GM18870 (cell line): Measurements from ENCODE around the gene SAMD11.

Experiments used
- ATAC-seq: cut with Tn5 transposase; IDR thresholded peaks from one replicate; pipeline ENCODE4 v1.9.1; 2021; ENCODE audit warnings: moderate library complexity; ENCODE audit not compliant: unreplicated experiment

The SAMD11 gene

DNA sequence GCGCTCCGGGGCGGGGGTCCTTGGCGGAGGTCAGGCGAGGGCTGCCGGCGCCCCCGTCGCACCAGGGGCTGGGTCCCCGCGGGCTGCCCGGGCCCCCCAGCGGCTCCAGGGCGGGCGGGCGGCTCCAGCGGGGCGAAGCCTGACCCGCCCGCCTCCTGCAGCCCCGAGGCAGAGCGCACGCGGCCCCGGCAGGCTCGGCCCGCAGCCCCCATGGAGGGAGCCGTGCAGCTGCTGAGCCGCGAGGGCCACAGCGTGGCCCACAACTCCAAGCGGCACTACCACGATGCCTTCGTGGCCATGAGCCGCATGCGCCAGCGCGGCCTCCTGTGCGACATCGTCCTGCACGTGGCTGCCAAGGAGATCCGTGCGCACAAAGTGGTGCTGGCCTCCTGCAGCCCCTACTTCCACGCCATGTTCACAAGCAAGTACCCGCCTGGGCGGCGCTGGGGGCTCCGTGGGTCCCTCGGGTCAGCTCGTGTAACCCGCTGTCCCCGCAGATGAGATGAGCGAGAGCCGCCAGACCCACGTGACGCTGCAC lies 37.5 kb downstream of the SAMD11 start:
- ATAC-seq: no peak

- ATAC-seq: no peak
Observed at GRCh38 chr1:962381-963300, 38.9 kb downstream of the SAMD11 start.

DNA sequence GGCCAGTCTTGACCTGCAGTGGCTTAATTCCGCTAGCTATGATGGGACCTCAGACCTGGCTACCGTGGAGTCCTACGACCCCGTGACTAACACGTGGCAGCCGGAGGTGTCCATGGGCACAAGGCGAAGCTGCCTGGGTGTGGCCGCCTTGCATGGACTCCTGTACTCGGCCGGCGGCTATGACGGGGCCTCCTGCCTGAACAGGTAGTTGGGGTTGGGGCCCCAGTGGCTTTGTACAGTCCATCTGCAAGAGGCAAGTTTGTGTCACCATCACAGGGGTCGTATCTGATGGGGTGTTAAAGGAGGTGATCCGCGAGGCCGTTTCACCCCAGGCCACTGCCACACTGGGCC lies 39.6 kb downstream of the SAMD11 start:
- no peak for ATAC-seq

DNA sequence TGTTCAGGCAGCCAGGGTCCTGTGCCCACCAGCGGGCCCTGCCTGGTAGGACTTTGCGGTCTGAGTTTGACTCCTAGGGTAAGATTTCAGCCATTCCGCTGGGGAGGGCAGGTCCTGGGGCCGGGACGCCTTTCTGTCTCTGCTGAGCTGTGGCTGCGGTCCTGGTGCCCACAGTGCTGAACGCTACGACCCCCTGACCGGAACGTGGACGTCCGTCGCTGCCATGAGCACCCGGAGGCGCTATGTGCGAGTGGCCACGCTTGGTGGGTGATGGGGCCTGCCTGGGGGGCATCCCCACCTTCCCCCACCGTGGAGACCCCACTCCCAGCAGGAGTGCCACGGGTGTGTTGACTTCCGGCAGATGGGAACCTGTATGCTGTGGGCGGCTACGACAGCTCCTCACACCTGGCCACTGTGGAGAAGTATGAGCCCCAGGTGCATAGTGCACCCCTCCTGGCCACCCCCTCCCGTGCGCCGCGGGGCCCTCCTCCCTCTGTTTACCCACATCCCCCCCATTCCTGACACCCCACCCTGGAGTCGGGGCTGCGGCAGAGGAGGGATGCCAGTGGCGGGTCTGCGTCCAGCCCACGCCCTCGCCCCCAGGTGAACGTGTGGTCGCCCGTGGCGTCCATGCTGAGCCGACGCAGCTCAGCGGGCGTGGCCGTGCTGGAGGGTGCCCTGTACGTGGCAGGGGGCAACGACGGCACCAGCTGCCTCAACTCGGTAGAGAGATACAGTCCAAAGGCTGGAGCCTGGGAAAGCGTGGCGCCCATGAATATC lies 40.2 kb downstream of the SAMD11 start:
- ATAC-seq: no peak

DNA sequence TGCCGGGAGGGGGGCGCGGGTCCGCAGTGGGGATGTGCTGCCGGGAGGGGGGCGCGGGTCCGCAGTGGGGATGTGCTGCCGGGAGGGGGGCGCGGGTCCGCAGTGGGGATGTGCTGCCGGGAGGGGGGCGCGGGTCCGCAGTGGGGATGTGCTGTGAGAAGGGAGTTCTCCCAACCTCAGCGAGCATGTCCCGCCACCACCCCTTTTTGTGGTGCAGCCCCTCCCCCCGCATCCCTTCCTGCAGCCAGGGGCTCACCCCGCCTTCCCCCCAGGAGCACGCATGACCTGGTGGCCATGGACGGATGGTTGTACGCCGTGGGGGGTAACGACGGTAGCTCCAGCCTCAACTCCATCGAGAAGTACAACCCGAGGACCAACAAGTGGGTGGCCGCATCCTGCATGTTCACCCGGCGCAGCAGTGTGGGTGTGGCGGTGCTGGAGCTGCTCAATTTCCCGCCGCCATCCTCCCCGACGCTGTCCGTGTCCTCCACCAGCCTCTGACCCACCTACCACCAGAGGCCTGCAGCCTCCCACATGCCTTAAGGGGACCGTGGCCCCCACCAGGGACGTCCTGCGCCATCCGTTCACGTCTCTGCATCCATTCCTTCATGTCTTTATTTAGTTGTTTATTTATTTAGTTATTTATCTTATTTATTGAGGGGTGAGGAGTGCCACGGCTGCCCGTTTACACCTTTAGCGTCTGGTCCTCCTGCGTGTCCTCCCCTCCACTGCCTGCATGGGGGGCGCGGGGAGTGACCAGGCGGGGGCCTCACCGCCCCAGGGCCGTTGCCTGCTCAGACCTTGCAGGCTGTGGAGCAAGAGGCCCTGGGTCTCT lies 41.2 kb downstream of the SAMD11 start:
- ATAC-seq: no peak

DNA sequence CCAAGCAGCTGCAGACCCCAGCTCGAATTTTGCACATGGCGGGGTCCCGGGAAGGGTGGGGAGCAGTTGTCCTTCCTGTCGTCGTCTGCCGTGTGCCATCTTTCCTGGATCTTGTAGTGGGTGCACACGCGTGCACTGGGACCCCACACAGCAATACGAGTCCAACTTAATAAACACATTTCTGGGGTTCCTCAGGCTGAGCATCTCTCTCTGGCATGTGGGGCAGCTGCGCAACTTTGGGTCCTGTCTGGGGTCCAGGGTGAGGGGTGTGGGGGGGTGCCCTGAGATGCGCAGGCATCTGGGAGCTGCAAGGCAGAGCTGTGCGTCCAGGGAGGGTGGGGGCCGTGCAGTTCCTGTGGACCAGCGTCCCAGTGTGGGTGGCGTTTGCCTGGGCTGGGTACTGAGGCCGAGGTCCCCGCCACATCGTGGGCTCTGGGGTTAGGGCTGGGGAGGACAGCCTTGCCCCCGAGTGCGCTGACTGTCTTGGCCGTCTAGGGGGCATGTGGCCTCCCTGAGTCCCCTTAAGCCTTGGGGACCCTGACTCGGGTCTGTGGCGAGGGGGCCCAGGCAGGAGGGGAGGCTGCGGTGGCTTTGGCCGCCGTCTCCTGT lies 41.9 kb downstream of the SAMD11 start:
- no peak for ATAC-seq

DNA sequence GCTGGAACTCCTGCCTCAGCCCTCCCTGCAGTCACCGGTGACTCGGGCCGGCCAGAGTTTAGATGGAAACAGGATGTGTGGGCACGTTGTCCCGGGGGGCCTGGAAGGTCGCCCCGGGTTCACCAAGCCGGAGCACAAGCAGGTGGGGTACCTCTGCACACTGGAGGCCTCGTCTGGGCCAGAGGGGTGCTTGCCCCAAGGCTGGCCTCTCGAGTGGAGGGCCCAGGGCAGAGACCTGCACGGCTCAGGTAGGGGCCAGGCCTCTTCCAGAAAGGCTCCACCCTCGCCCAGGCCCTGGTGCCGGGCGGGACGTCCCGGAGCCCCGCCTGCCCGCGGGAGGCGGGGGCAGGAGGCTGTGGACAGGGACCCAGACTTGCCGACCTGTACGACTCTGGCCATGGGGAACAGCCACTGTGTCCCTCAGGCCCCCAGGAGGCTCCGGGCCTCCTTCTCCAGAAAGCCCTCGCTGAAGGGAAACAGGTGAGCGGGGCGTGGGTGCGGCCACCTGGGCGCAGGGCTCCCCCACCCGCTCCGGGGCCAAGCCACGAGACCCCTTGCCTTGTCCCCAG lies 42.5 kb downstream of the SAMD11 start, which contains the start of gene PLEKHN1:
TSS of gene PLEKHN1 (plus strand) at position 348 of the 569 bp plus-strand sequence. CDS start at position 398, 50 bp downstream.
- no peak for ATAC-seq

DNA sequence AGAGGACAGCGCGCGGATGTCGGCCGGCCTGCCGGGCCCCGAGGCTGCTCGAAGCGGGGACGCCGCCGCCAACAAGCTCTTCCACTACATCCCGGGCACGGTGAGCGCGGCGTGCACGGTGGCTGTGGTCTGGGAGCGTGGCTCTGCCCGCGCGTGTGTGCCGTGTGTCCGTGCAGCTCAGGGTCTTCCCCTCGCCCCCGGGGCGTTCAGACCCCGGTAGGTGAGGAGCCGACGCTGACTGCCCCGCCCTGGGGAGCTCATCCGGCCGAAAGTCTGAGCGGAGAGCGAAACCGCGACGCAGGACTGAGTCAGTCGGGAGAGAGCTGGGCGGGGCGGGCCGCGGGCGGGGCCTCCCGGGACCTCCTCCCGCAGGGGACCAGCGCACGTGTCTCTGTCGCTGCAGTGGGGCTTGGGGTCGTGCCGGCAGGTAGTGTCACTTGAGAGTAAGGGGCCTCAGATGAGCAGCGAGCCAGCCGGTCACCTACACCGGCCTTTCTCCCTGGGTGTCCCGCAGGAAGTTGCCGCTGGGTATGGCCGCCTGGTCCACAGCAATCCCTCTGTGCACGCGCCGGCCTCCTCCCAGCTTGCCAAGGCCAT lies 43.1 kb downstream of the SAMD11 start:
- ATAC-seq: no peak

- ATAC-seq: no peak
Observed at GRCh38 chr1:967466-968343, 44.0 kb downstream of the SAMD11 start.

GRCh38 chr1:969260-969855 lies 45.6 kb downstream of the SAMD11 start:
- no peak for ATAC-seq

DNA sequence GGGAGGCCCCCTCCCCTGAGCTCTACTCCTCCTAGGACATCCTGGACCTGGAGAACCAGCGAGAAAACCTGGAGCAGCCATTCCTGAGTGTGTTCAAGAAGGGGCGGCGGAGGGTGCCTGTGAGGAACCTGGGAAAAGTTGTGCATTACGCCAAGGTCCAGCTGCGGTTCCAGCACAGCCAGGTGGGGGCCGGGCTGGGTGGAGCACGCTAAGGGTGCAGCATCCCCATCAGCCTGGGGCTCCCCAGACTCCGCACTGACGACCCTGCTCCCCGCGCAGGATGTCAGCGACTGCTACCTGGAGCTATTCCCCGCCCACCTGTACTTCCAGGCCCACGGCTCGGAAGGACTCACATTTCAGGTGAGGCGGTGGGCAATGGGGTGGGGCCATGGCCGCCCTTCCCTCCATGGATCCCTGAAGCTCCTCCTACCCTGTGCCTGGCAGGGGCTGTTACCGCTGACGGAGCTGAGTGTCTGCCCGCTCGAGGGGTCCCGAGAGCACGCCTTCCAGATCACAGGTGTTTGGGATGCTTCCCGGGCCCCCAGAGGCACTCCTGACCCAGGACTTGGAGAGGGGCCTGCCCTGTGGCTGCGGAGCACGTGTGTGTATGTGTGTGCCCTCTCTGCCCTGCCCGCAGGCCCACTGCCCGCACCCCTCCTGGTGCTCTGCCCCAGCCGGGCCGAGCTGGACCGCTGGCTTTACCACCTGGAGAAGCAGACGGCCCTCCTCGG lies 46.7 kb downstream of the SAMD11 start:
- ATAC-seq: no peak

- no peak for ATAC-seq
Observed at GRCh38 chr1:970973-971730, 47.4 kb downstream of the SAMD11 start.

- no peak for ATAC-seq
Observed at GRCh38 chr1:971751-972506, 48.2 kb downstream of the SAMD11 start.

DNA sequence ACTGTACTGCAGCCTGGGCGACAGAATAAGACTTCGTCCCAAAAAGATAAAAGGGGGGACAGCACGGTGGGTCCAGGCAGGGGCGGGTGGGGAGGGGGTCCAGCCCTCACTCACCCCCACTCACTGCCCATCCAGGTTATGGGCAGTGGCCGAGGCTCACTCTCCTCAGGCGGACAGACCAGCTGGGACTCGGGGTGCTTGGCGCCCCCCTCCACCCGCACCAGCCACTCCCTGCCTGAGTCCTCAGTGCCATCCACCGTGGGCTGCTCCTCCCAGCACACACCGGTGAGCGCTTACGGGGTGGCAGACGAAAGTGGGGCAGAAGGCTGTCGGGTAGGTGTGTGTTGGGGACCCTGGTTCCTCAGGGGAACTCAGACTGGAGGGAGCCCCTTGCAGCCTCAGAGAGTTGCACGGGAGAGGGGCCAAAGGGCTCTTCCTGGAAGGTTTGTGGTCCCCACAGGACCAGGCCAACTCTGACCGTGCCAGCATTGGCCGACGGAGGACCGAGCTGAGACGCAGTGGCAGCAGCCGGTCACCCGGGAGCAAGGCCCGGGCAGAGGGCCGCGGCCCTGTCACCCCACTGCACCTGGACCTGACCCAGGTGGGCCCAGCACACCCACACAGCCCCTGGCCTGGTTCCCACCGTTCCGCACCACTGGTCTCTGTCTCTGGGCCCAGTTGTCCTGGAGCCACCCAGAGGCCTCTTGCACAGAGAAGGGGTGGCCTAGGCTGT lies 49.2 kb downstream of the SAMD11 start:
- ATAC-seq: no peak

DNA sequence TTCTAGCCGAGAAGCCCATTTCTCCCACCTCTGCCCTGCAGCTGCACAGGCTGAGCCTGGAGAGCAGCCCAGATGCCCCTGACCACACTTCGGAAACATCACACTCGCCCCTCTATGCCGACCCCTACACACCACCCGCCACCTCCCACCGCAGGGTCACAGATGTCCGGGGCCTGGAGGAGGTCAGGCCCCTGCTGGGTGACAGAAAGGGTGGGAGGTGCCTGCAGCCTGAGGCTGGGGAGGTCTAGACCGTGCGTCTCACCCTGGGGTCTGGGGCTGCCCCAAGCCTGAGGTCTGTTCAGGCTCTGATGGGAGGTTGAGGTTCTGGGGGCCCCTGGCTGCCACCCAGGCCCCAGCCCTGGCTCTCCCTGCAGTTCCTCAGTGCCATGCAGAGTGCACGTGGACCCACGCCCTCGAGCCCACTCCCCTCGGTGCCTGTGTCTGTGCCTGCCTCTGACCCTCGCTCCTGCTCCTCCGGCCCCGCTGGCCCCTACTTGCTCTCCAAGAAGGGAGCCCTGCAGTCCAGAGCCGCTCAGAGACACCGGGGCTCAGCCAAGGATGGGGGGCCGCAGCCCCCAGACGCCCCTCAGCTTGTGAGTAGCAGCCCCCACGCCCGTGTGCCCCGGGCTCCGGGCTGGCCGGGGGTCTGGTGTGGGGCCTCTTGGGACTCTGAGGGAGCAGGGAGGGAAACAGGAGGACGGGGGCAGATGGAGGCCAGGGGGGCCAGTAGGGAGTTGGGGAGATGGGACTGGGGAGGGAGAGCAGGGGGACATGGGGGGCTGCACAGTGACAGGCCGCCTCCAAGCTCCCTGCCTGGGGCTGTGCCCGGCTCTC lies 50.0 kb downstream of the SAMD11 start:
- ATAC-seq: no peak
